Measurements from ENCODE around the gene PTGFRN.

DNA sequence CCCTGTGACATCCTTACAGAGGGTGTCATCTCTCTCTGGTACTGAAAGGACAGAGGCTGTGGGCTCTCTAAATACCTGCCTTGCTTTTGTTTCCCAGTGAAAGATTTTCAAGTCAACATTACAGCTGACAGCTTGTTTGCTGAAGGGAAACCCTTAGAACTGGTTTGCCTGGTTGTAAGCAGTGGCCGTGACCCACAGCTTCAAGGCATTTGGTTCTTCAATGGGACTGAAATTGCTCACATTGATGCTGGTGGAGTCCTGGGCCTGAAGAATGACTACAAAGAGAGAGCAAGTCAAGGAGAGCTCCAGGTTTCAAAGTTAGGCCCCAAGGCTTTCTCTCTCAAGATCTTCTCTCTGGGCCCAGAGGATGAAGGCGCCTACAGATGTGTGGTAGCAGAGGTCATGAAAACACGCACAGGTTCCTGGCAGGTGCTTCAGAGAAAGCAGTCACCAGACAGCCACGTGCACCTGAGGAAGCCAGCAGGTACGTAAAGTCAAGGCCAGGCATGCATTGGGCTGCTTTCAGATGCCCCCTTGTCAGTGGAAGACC, 103.7 kb downstream of the PTGFRN start:
- no peak for TF ChIP-seq EZH2 (IDR thresholded peaks at IDR 0.05; ENCODE audit: low read depth, unreplicated experiment)
- TF ChIP-seq, protein P1, sequence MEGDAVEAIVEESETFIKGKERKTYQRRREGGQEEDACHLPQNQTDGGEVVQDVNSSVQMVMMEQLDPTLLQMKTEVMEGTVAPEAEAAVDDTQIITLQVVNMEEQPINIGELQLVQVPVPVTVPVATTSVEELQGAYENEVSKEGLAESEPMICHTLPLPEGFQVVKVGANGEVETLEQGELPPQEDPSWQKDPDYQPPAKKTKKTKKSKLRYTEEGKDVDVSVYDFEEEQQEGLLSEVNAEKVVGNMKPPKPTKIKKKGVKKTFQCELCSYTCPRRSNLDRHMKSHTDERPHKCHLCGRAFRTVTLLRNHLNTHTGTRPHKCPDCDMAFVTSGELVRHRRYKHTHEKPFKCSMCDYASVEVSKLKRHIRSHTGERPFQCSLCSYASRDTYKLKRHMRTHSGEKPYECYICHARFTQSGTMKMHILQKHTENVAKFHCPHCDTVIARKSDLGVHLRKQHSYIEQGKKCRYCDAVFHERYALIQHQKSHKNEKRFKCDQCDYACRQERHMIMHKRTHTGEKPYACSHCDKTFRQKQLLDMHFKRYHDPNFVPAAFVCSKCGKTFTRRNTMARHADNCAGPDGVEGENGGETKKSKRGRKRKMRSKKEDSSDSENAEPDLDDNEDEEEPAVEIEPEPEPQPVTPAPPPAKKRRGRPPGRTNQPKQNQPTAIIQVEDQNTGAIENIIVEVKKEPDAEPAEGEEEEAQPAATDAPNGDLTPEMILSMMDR (conservative IDR thresholded peaks at IDR 0.05; ENCODE audit: low read depth in 2 of 2), result no peak
- TF ChIP-seq EZH2phosphoT487 (IDR thresholded peaks at IDR 0.05; ENCODE audit: unreplicated experiment), result no peak
- TF ChIP-seq REST (IDR thresholded peaks at IDR 0.05; ENCODE audit: unreplicated experiment), result no peak
- TF ChIP-seq POLR2AphosphoS5 (IDR thresholded peaks at IDR 0.05; ENCODE audit: low read depth), result no peak
